ENCODE measurements around the gene PTH2. TPM values are rescaled to one million over a fixed set of nuclear protein-coding genes. Genes with fewer than 3 reads are reported as not detected.
A peak's percentile ranks its signal among the peaks of the same experiment; 100 is the strongest.

PTH2 gene
- total RNA-seq, 1 experiment from 2014 or later: 0.96 TPM

DNA sequence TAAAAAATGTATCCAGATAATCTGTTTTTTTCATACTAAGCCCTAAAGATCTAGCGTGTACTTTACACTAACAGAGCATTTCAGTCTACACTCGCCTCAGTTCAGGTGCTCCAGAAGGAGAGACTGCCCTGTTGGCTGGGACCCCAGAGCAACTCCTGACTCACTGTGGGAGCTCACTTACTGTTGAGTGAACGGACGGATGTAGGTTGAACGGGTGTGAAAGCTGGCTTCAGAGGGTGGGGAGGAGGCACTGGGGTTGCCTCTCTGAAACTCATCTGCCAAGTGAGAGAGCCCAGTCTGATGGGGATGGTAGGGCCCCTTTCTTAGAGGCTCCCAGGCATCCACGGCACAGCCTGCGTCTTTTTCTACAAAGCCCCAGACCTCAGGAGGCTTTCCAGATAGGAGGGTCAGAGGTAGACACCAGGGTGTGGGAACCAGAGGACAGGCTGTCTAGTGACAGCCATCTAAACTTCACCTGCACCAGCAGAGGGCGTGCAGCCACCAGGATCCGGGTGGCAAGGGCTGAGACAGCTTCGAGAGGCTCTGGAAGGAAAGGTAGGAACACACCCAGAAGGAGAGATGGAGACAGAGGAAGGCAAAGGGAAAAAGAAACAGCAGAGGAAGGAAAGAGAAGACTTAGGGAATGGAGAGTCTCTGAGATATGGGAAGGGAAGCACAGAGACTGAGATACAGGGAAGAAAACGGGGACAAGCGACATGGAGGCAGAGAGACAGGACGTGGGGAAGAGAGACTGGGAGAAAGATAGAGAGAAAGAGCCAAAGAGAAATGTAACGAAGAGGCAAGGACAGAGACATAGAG, 31.5 kb downstream of the PTH2 start:
- peak overlapping the region in 1 of 2 experiments; percentile 1; a peak in 2 of 5 replicates for H3K4me3 Mint-ChIP-seq
- Histone ChIP-seq H3K79me1 (ENCODE audit: insufficient read depth, low read depth, low read length, poor library complexity, severe bottlenecking) (no peaks in the 10 kb centered on the region), H2BK15ac (ENCODE audit: low read depth, low read length) (no peak overlapping the region), H2BK20ac (ENCODE audit: low read depth, low read length, poor library complexity, severe bottlenecking) (no peak overlapping the region), H4K91ac (ENCODE audit: insufficient read length, low read depth, low read length) (no peak overlapping the region), H2AK5ac (ENCODE audit: insufficient read length, low read length) (no peak overlapping the region), H3K4me1 (ENCODE audit: insufficient read depth, low read length) (no peaks in the 10 kb centered on the region), H4K20me1 (ENCODE audit: control insufficient read depth, insufficient read depth, insufficient read length) (no peaks in the 10 kb centered on the region), H3K14ac (ENCODE audit: insufficient read depth, low read length) (no peak overlapping the region), H4K5ac (ENCODE audit: insufficient read length, low read depth, low read length) (no peak overlapping the region), H2BK12ac (ENCODE audit: insufficient read length, low read depth, low read length) (no peak overlapping the region), H3K4me2 (ENCODE audit: insufficient read depth, insufficient read length, low read length) (no peak overlapping the region), H3K18ac (ENCODE audit: insufficient read length, low read depth, low read length) (no peak overlapping the region), H3K56ac (ENCODE audit: insufficient read length, low read depth, low read length) (no peak overlapping the region), H2AFZ (ENCODE audit: low read length) (no peak overlapping the region), H3K27me3 (ENCODE audit: insufficient read depth, low read length) (no peaks in the 10 kb centered on the region), H2BK5ac (ENCODE audit: insufficient read length, low read length) (no peak overlapping the region), H3K4ac (ENCODE audit: low read depth, low read length) (no peak overlapping the region), H3K9me3 (ENCODE audit: control insufficient read depth, low read depth, low read length) (no peaks in the 10 kb centered on the region), H3K23me2 (ENCODE audit: insufficient read length, low read depth, low read length, poor library complexity, severe bottlenecking) (no peaks in the 10 kb centered on the region), H3K79me2 (ENCODE audit: insufficient read depth, low read length) (no peaks in the 10 kb centered on the region), H3T11ph (ENCODE audit: low read length) (no peak overlapping the region), H2BK120ac (ENCODE audit: low read depth, low read length, poor library complexity, severe bottlenecking) (no peak overlapping the region), H3K27ac (ENCODE audit: insufficient read length, low read depth, low read length) (no peak overlapping the region), H3K23ac (ENCODE audit: insufficient read length, low read depth, low read length) (no peak overlapping the region), H3K9ac (ENCODE audit: extremely low read depth, insufficient read length, low read length) (no peak overlapping the region), H4K8ac (replicated peaks; ENCODE audit: insufficient read length, low read depth, low read length) (no peak overlapping the region)
- H3K9me3 Mint-ChIP-seq: no peaks in the 10 kb centered on the region; a peak in 1 of 5 replicates
- DNase-seq: peak; percentile 90
- TF ChIP-seq, protein P1, sequence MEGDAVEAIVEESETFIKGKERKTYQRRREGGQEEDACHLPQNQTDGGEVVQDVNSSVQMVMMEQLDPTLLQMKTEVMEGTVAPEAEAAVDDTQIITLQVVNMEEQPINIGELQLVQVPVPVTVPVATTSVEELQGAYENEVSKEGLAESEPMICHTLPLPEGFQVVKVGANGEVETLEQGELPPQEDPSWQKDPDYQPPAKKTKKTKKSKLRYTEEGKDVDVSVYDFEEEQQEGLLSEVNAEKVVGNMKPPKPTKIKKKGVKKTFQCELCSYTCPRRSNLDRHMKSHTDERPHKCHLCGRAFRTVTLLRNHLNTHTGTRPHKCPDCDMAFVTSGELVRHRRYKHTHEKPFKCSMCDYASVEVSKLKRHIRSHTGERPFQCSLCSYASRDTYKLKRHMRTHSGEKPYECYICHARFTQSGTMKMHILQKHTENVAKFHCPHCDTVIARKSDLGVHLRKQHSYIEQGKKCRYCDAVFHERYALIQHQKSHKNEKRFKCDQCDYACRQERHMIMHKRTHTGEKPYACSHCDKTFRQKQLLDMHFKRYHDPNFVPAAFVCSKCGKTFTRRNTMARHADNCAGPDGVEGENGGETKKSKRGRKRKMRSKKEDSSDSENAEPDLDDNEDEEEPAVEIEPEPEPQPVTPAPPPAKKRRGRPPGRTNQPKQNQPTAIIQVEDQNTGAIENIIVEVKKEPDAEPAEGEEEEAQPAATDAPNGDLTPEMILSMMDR (conservative IDR thresholded peaks at IDR 0.05): peak; percentile 96
- peak overlapping the region in 1 of 3 experiments; percentile 19; a peak in 1 of 7 replicates for H3K27ac Mint-ChIP-seq
- H3K4me1 Mint-ChIP-seq: peaks cover 18 to 41% of the 10 kb centered on the region in 2 experiments
- WGBS (ENCODE audit: extremely low coverage, insufficient read length, low lambda C conversion rate): no CpG with 5 or more reads among the region's 14 CpGs
- H3K36me3 Mint-ChIP-seq (ENCODE audit: insufficient read depth in 1 of 3, low read depth in 3 of 3): 0 out of 7 replicates have a peak, but pooled peaks cover 0 to 1% (median 0%) of the 10 kb centered on the region in 3 experiments
- H3K27me3 Mint-ChIP-seq (ENCODE audit: low read depth): peaks cover 11% of the 10 kb centered on the region
